Spleen (tissue), 11 donors: ENCODE measurements around the gene SNX30. TPM values are rescaled to one million over a fixed set of nuclear protein-coding genes. Genes with fewer than 3 reads are reported as not detected.

Experiments
- DNase-seq: peaks from one replicate; pipeline ENCODE4 v3.0.0-alpha.2; 2020
- H3K27ac ChIP-seq, 8 donors: fragments of 200-600 bp; sonication (generic) in 7 of 8; 1 replicate in 4 of 8; 2 replicates in 4 of 8; pipeline versions ENCODE4 v1.5.0 to v1.8.0; 2016 to 2021; ENCODE audit warnings: inconsistent platforms in 4 of 8, mild to moderate bottlenecking in 4 of 8, moderate library complexity in 1 of 8
- H3K27me3 ChIP-seq, 7 donors: fragments of 200-600 bp; sonication (generic) in 6 of 7; replicated peaks in 1 of 7; 1 replicate in 4 of 7; 2 replicates in 3 of 7; pipeline versions ENCODE4 v1.5.0 to v1.8.0; 2016 to 2021; ENCODE audit warnings: inconsistent platforms in 3 of 7, mild to moderate bottlenecking in 1 of 7
- H3K36me3 ChIP-seq, 6 donors: fragments of 200-600 bp; sonication (generic) in 5 of 6; 1 replicate in 4 of 6; 2 replicates in 2 of 6; pipeline versions ENCODE4 v1.5.0 to v1.8.0; 2016 to 2021; ENCODE audit warnings: inconsistent platforms in 2 of 6
- H3K4me1 ChIP-seq, 6 donors: fragments of 200-600 bp; sonication (generic) in 5 of 6; 1 replicate in 3 of 6; 2 replicates in 3 of 6; pipeline versions ENCODE4 v1.5.0 to v1.8.0; 2016 to 2021; ENCODE audit warnings: inconsistent platforms in 3 of 6
- H3K4me3 ChIP-seq, 8 donors: fragments of 200-600 bp; sonication (generic) in 7 of 8; 1 replicate in 4 of 8; 2 replicates in 4 of 8; pipeline versions ENCODE4 v1.5.0 to v1.8.0; 2016 to 2021; ENCODE audit warnings: inconsistent platforms in 4 of 8, mild to moderate bottlenecking in 4 of 8, moderate library complexity in 2 of 8
- H3K9me3 ChIP-seq, 8 donors: fragments of 200-600 bp; sonication (generic) in 7 of 8; 1 replicate in 4 of 8; 2 replicates in 4 of 8; pipeline versions ENCODE4 v1.5.0 to v1.8.0; 2016 to 2021; ENCODE audit warnings: inconsistent platforms in 4 of 8
- POLR2A ChIP-seq, 3 donors: fragments of 450-650 bp; IDR thresholded peaks; one replicate each; pipeline ENCODE4 v1.5.1; 2017; ENCODE audit warnings: antibody characterized with exemption in 3 of 3, mild to moderate bottlenecking in 1 of 3
- POLR2AphosphoS5 ChIP-seq, 3 donors: sonication (generic); formaldehyde crosslinking; IDR thresholded peaks; one replicate each; pipeline ENCODE4 v1.5.1; 2017; ENCODE audit warnings: antibody characterized with exemption in 3 of 3
- WGBS, 5 donors: extraction: QIAGEN DNeasy Blood & Tissue Kit in 3 of 5; methylation state at CpG; one replicate each; pipeline versions ENCODE4 v1.1.5 to v1.1.7; 2013 to 2018; 5-methylcytosine and 5-hydroxymethylcytosine counted together
- intact Hi-C: fragments of 100-400 bp; cut with DNase I; formaldehyde crosslinking; loops from one replicate; pipeline ENCODE4 v1.15.0; 2023; ENCODE audit warnings: low total_unique reads
- polyA plus RNA-seq, 3 donors: library from polyadenylated mRNA; stranded (reverse); fragments of 200-250 nt; gene quantifications; one replicate each; pipeline ENCODE4 v1.2.1, GENCODE V29; 2013
- total RNA-seq, 7 donors: library from RNA; depleted of rRNA in 3 of 7; stranded (reverse); fragments of >200 nt in 3 of 7; fragmentation: NEBNext Ultra II Directional in 4 of 7; extraction: Animal tissue kit (Norgen Biotek cat#: 25700) in 4 of 7; gene quantifications; one replicate each; pipeline versions ENCODE4 v1.1.0 to v1.2.1, GENCODE V29; 2016 to 2021
- TF ChIP-seq, protein P1 (sequence below), 11 experiments: fragments of 200-600 bp in 7 of 11; fragments of 450-650 bp in 4 of 11; sonication (generic) in 4 of 11; IDR thresholded peaks in 8 of 11; conservative IDR thresholded peaks in 3 of 11; 1 replicate in 7 of 11; 2 replicates in 4 of 11; pipeline versions ENCODE4 v1.4.0 to v1.8.0; 2016 to 2021; ENCODE audit warnings: antibody characterized with exemption in 11 of 11, inconsistent platforms in 4 of 11, mild to moderate bottlenecking in 1 of 11
- donor health status: healthy with polysubstance abuse.
- donor health status: DM: no; HTN: no; CAD: no; lungs with moderate emphysema.
- donor health status: DM: no; HTN: no; CAD: no.
- donor health status: Bipolar disorder and iron deficiency.
- donor health status: healthy.
- donor health status: DM: no; HTN: no; CAD: no.
- donor health status: DM: yes; HTN: yes; CAD: no.

Gene SNX30
- total and polyA plus RNA-seq, 10 donors = 1.2 to 23.3 (median 14.6) TPM

- H3K4me3 ChIP-seq = no peak overlapping the region
- no peaks in the 10 kb centered on the region for H3K27me3 ChIP-seq
- TF ChIP-seq POLR2AphosphoS5 (IDR thresholded peaks at IDR 0.05) (no peak), POLR2A (IDR thresholded peaks at IDR 0.05) (no peak)
- TF ChIP-seq, protein P1, sequence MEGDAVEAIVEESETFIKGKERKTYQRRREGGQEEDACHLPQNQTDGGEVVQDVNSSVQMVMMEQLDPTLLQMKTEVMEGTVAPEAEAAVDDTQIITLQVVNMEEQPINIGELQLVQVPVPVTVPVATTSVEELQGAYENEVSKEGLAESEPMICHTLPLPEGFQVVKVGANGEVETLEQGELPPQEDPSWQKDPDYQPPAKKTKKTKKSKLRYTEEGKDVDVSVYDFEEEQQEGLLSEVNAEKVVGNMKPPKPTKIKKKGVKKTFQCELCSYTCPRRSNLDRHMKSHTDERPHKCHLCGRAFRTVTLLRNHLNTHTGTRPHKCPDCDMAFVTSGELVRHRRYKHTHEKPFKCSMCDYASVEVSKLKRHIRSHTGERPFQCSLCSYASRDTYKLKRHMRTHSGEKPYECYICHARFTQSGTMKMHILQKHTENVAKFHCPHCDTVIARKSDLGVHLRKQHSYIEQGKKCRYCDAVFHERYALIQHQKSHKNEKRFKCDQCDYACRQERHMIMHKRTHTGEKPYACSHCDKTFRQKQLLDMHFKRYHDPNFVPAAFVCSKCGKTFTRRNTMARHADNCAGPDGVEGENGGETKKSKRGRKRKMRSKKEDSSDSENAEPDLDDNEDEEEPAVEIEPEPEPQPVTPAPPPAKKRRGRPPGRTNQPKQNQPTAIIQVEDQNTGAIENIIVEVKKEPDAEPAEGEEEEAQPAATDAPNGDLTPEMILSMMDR (IDR thresholded peaks at IDR 0.05 in 8 of 11, conservative IDR thresholded peaks at IDR 0.05 in 3 of 11) = peak in 9 of 11 experiments; percentile 33 to 63 (median 53)
- no peak overlapping the region for H3K27ac ChIP-seq
- 60 to 76% (median 65%) methylated on average over 7 of the region's 7 CpGs for WGBS, 5 donors
- peaks cover 0 to 20% (median 3%) of the 10 kb centered on the region in 6 donors for H3K4me1 ChIP-seq
- H3K36me3 ChIP-seq = peaks cover 0 to 33% (median 0%) of the 10 kb centered on the region in 6 donors
- no peak for DNase-seq
- intact Hi-C loops = no loop called here
- H3K9me3 ChIP-seq = no peaks in the 10 kb centered on the region
These were observed 69.3 kb downstream of the SNX30 start for GRCh38 chr9:112819635-112820496.

GRCh38 chr9:112820881-112821280 is 70.3 kb downstream of the SNX30 start:
- Histone ChIP-seq H3K36me3 (peaks cover 0 to 33% (median 0%) of the 10 kb centered on the region in 6 donors), H3K9me3 (no peaks in the 10 kb centered on the region), H3K27me3 (no peaks in the 10 kb centered on the region), H3K27ac (no peak overlapping the region), H3K4me1 (peaks cover 0 to 20% (median 3%) of the 10 kb centered on the region in 6 donors), H3K4me3 (no peak overlapping the region)
- TF ChIP-seq, protein P1 (IDR thresholded peaks at IDR 0.05 in 8 of 11, conservative IDR thresholded peaks at IDR 0.05 in 3 of 11) = no peak
- TF ChIP-seq POLR2AphosphoS5 (IDR thresholded peaks at IDR 0.05) (no peak), POLR2A (IDR thresholded peaks at IDR 0.05) (no peak)
- 83 to 93% (median 88%) methylated on average over 4 of the region's 4 CpGs for WGBS, 5 donors
- no peak for DNase-seq
- intact Hi-C loops = no loop called here

DNA sequence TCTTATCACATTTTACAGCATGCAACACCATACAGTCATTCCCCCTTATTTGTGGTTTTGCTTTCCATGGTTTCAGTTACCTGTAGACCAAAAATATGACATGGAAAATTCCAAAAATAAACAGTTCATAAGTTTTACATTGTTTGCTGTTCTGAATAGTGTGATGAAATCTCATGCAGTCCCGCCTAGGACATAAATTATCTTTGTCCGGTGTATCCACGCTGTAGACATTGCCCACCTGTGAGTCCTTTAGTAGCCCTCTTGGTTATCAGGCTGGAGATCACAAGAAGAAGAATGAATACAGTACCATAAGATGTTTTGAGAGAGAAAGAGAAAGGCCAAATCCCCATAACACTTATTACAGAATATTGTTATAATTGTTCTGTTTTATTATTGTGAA is 72.1 kb downstream of the SNX30 start:
- WGBS, 5 donors = 92 to 99% (median 97%) methylated on average over 3 of the region's 3 CpGs

More for the DNA sequence above, 72.1 kb downstream of the SNX30 start:
- Histone ChIP-seq H3K27me3 (no peaks in the 10 kb centered on the region), H3K9me3 (no peaks in the 10 kb centered on the region), H3K4me3 (no peak overlapping the region), H3K4me1 (peaks cover 0 to 10% (median 0%) of the 10 kb centered on the region in 6 donors), H3K27ac (no peak overlapping the region), H3K36me3 (peaks cover 0 to 32% (median 0%) of the 10 kb centered on the region in 6 donors)
- TF ChIP-seq POLR2AphosphoS5 (IDR thresholded peaks at IDR 0.05) (no peak), POLR2A (IDR thresholded peaks at IDR 0.05) (no peak)
- TF ChIP-seq, protein P1 (IDR thresholded peaks at IDR 0.05 in 8 of 11, conservative IDR thresholded peaks at IDR 0.05 in 3 of 11) = no peak
- intact Hi-C loops = no loop called here
- DNase-seq = no peak
